Lower leg skin (tissue), 3 donors: ENCODE measurements around the gene METTL8.

Experiments used
- CTCF ChIP-seq, 3 donors: fragments of 450-650 bp; IDR thresholded peaks; one replicate each; pipeline ENCODE4 v1.5.1; 2016; ENCODE audit warnings: antibody characterized with exemption in 3 of 3, mild to moderate bottlenecking in 3 of 3, moderate library complexity in 2 of 3
- POLR2A ChIP-seq, 2 donors: fragments of 450-650 bp; IDR thresholded peaks; one replicate each; pipeline ENCODE4 v1.6.1; 2016 to 2017; ENCODE audit warnings: antibody characterized with exemption in 2 of 2, mild to moderate bottlenecking in 1 of 2, moderate library complexity in 1 of 2

- no peak for TF ChIP-seq CTCF (IDR thresholded peaks at IDR 0.05)
- no peak for TF ChIP-seq POLR2A (IDR thresholded peaks at IDR 0.05)
Measured at GRCh38 chr2:171394164-171394740, 39.5 kb downstream of the METTL8 start.
